Ureter (tissue), 1 donor: ENCODE data around the gene KRT13. TPM values are rescaled to one million over a fixed set of nuclear protein-coding genes. Genes with fewer than 3 reads are reported as not detected.

Experiments used
- DNase-seq: peaks from one replicate; pipeline ENCODE4 v3.0.0-alpha.2; 2020; ENCODE audit warnings: low spot score
- total RNA-seq: library from RNA; stranded (reverse); gene quantifications from one replicate; pipeline ENCODE4 v1.2.4, GENCODE V29; 2023
- donor health status: DM: yes; HTN: yes; CAD: no.

KRT13 gene
- total RNA-seq, 1 donor from 2014 or later, result 2,358 TPM

DNA sequence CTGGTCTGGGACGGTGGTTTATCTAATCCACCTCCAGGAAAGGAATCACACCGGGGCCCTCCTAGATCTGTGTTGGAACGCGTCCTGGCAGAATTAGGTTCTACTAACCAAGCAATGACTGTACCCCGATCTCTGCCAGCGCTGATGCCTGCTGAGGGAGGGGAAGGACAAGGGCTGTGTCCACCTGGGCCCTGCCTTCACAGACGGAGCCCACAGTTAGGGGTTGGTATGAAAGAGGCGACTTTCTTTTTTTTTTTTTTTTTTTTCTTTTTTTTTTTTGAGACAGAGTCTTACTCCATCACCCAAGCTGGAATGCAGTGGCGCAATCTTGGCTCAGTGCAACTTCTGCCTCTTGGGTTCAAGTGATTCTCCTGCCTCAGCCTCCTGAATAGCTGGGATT, 32.6 kb upstream of the KRT13 start:
- DNase-seq, result no peak

DNA sequence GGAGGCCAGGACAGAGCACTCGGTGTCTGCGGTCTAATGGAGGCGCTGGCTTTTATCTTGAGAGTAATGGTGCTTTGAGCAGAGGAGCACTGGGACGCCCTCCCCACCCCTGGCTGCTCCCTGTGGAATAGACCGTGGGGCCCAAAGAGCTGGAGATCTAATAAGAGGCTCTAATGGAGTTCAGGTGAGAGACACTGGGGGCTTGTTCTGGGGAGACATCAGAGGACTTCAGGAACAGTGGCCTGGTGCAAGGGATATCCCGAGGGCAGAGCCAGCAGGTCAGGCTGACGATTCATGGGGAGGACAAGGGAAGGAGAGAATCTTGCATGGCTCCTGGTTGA, 32.2 kb upstream of the KRT13 start:
- no peak for DNase-seq

- DNase-seq, result no peak
Measured at GRCh38 chr17:41536741-41537613, 31.6 kb upstream of the KRT13 start.

GRCh38 chr17:41535764-41536481, 30.5 kb upstream of the KRT13 start:
- no peak for DNase-seq

DNA sequence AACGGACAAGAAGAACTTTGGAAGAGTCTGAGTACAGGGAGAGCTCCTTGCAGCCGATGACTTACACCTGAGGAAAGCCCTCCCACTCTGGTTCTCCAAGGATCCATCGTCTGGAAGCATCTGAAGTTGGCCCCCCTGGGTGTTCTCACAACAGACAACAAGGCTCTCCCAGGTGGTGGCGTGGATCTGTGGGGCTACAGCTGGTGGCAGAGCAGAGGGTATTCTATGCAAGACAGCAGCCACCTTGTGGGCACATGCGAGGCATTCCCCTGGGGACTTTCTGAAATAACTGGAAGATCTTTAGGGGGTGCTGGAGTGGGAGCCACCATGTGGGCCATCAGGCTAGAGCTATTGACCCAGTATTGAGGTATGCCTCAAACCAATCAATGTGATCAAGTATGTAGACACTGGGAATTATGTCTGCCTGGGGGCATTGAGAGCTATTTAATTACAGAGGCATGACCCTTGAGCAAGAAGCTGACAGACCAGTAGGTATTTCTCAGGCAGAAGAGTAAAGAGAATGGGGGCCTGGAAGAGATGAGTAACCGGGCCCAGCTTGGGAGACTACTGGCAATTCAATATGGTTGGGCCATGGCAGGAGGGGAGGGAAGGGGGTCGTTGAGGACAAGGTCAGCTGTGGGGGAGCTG, 29.6 kb upstream of the KRT13 start:
- no peak for DNase-seq

GRCh38 chr17:41533613-41534012, 28.2 kb upstream of the KRT13 start:
- no peak for DNase-seq

DNA sequence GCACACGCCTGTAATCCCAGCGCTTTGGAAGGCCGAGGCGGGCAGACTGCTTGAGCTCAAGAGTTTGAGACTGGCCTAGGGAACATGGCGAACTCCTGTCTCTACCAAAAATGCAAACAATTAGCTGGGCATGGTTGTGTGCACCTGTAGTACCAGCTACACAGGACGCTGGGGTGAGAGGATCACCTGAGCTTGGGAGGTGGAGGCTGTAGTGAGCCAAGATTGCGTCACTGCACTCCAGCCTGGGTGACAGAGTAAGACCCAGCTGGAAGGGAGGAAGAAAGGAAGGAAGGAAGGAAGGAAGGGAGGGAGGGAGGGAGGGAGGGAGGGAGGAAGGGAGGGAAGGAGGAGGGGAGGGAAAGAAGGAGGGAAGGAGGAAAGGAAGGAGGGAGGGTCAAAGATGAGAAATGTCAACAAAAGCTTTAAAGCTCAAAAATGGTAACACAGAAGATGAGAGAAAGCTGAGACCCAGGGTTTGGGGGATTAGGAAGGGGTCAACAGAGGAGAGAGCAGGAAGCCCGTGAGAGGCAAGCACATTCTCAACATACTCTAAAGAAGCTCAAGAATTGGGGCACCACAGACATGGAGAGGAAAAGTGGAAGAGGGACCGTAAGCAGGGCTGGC, 27.6 kb upstream of the KRT13 start:
- no peak for DNase-seq

- DNase-seq, result no peak
Measured at GRCh38 chr17:41531993-41532392, 26.6 kb upstream of the KRT13 start.

GRCh38 chr17:41530062-41531048, 24.9 kb upstream of the KRT13 start:
- peak; percentile 78 for DNase-seq

GRCh38 chr17:41529491-41529915, 24.1 kb upstream of the KRT13 start:
- DNase-seq, result no peak

- no peak for DNase-seq
Measured at GRCh38 chr17:41528959-41529353, 23.5 kb upstream of the KRT13 start.

DNA sequence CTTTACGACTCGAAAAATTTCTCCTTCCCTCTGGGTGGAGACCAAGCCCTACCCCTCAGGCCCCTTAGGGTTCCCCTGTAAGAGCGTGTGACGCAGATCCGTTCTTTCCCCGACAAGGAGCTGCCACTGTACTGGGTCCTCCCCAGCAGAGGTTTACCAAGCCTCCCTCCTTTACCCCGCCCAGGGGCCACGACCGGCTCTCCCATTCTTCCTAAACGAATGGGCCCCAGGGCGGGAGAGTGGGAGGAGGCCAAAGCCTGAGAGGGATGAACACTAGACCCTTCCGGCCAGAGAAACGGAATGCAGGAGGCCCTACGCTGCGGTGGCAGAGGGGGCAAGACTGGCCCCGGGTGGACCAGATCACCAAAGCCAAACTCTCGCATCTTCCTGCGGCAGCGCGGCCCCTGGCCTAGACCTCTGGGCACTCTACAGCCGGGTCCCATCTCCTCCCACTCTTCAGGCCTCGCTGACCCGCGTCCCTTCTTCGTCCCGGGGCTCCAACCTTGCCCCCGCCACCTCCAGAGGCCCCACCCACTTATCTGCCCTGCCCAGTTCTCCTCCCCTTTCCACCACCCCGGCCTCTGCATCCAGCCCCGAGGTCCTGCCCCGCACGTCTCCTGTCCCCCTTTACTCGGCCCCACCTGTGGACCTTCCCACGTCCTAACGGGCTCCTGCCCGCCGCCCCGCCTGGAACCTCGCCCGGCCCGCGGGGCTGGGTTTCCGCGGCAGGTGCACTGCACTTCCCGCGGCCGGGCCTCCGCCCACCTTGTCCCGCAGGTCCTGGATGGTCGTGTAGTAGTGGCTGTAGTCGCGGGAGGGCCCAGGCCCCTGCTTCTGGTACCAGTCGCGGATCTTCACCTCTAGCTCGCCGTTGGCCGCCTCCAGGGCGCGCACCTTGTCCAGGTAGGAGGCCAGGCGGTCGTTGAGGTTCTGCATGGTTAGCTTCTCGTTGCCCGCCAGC, 21.9 kb upstream of the KRT13 start:
- peak; percentile 69 for DNase-seq

GRCh38 chr17:41524261-41524660, 18.8 kb upstream of the KRT13 start:
- no peak for DNase-seq

DNA sequence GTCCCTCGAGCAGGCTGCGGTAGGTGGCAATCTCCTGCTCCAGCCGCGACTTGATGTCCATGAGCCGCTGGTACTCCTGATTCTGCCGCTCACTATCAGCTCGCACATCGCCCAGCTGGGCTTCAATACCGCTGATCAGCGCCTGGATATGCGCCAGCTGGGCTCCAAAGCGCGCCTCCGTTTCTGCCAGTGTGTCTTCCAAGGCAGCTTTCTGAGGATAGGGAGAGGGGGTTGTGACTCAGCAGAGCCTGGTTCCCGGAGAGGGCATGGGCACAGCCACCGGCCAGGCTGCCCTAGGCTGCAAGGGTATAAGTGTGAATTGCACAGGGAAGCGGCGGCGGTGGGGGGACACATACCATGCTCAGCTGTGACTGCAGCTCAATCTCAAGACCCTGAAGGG, 18.4 kb upstream of the KRT13 start:
- DNase-seq, result no peak

DNA sequence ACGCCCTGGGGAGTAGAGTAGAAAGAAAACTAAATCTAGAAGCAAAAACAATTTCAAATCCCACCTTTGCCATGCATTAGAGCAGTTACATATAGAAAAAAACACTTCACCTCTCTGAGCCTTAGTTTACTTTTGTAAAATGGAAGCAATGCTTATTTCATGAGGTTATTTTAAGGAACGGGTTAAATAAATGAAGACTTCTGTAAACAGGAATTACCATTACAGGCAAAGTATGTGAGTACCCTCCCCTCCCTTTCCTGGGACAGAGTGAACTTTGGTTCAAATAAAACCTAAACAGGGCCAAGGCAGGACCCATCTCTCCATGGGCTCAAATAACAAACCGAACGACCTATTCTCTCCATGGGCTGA, 17.8 kb upstream of the KRT13 start:
- no peak for DNase-seq

DNA sequence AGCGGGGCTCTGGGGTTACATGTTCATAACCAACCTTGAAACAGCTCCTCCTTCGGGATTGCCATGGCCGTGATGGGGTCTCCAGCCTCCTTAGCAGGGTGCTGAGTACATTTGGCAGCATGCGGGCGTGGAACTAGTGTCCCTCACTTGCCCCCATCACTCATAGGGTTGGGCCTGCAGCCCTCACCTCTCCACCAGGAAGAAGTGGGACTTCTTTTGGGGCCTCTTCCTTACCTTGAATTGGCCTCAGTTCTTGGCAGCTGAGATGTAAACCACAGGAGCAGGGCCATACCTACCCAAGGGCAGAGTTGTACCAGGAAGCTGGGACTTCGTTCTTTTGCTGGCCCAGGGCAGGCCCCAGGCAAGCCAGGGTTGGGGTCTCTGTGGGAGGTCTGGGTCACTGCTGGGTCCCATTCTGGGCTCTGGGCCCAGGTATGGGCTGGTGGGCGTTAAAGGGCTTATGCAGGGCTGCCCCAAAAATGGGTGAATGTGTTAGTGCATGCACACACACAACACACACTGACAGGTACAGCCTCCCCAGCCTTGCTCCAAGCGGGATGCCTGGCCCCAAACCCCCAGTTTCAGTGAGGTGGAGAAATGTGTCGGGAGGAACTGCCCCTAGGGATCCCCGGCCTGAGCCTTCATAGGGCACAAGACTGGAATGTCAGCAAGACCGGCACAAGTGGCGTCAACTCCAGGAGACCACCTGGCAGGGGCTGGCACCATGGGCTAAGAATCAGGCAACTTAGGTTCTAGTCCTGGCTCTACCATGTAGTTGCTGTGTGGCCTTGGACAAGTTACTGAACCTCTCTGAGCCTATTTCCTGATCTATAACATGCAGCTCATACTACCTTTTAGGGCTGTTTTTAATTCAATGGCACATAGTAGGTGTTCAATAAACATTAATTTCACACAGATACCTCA, 17.2 kb upstream of the KRT13 start:
- DNase-seq, result no peak

DNA sequence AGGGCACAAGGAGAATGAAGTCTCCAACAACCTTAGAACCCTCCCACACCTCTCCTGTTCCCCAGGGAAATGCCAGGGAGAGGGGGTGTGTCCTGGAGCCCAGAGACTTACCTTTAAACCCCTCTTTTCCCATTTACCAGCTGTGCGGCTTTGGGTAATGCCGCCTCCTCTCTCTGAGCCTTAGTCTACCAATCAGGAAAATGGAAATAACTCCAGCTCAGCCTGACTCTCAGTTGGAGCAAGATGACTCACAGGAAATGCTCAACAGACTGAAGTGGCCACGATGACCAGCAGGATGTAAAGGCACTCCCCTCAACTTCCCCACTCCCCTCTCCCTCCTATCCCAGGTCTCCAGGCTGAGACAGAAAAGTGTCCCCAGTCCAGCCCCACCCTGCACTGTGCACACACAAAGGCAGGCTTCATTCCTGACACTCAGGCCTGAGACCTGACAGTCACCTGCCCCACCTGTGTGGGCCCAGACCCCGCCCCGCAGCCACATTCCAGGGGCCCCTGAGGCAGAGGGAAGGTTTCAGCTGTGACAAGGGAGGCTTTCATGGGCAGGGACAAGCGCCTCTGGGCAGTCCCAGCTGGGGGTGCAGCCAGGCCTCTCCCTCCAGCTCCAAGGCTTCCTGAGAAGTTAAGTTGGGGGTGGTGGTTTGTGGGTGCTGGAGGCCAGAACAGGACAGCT, 16.3 kb upstream of the KRT13 start:
- DNase-seq, result peak; percentile 86

- DNase-seq, result no peak
Measured at GRCh38 chr17:41520821-41521521, 15.6 kb upstream of the KRT13 start.
